ENCODE data around the gene BEND7.

Gene BEND7, protein sequence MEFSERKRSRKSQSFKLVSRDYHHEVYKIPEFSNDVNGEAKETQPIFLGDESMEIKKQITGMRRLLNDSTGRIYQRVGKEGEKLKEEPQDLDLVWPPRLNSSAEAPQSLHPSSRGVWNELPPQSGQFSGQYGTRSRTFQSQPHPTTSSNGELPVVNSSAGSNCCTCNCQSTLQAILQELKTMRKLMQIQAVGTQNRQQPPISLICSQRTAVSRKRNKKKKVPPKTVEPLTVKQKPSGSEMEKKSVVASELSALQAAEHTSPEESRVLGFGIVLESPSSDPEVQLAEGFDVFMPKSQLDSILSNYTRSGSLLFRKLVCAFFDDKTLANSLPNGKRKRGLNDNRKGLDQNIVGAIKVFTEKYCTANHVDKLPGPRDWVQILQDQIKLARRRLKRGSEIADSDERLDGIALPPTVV

GRCh38 chr10:13528875-13529713, at the start of gene BEND7:
Gene BEND7, minus strand, starts transcription at chr10:13529014. Its CDS starts 481 bp downstream, at chr10:13528533.
- no peak for TF ChIP-seq CTCF (IDR thresholded peaks at IDR 0.05; ENCODE audit: low read depth, low read length)
- no peak for DNase-seq (ENCODE audit: extremely low read depth, low read depth)

DNA sequence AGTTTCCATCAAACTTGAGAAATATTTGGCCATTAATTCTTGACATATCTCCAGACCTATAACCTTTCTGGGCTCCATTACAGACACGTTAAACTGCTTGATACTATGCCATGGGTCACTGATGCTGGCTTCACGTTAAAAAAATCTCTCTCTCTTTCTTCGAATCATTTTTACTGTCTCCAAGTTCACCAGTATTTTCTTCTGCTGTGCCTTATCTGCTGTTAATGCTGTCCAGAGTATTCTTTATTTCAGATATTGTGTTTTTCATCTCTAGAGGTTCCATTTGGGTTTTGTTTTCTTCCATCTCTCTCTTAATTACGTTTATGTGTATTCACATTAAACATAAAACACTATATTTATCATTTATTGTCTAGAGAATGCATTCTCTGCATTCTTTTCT, 45.1 kb upstream of the BEND7 start:
- TF ChIP-seq CTCF (IDR thresholded peaks at IDR 0.05; ENCODE audit: low read depth, low read length): no peak
- DNase-seq (ENCODE audit: extremely low read depth, low read depth): no peak

DNA sequence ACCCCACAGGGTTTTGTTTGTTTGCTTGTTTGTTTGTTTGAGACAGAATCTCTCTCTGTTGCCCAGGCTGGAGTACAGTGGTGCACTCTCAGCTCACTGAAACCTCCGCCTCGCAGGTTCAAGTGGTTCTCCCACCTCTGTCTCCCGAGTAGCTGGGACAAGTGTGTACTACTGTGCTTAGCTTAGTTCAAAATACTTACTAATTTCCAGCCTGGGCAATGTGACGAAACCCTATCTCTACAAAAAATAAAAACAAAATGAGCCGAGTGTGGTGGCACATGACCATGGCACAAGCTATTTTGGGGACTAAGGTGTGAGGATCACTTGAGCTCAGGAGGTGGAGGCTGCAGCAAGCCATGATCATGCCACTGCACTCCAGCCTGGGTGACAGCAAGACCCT, 42.7 kb upstream of the BEND7 start:
- no peak for TF ChIP-seq CTCF (IDR thresholded peaks at IDR 0.05; ENCODE audit: low read depth, low read length)
- DNase-seq (ENCODE audit: extremely low read depth, low read depth): no peak

DNA sequence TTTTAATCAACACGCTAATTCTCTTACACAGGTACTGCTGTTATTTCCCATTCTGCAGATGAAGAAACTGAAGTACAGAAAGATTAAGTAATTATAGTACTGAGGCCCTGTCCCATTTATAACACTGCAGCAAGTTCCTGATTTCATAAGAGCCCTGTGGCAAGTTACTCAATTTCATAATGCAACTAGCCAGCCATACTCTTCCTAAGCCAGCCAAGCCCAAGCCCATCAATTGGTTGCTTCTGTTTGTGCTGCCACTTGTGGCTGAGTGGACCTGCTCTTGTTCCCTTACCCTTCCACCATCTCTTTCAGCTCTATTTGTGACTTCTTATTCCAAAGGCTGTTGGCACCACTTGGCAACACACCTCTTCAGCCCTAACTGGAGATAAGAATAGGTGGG, 38.2 kb upstream of the BEND7 start:
- DNase-seq (ENCODE audit: extremely low read depth, low read depth): no peak
- no peak for TF ChIP-seq CTCF (IDR thresholded peaks at IDR 0.05; ENCODE audit: low read depth, low read length)

DNA sequence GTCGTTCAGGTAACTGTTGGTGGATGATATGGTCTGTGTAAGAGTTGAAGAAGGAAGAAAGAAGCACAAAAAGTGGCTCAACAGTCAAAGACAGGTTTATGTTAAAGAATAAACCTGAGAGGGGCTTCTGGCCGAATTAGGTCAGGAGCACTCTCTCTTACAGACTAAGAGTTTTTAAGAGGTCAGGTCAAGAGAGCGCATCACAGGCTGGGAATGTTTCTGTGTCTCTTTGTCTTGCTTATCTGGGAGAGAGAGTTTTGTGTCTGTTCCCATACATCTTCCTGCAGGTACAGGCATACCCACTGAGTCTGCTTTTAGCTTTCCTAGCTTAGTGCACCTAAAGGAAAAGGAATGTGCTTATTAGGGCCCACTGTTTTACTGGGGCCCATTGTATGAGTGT, 35.8 kb upstream of the BEND7 start:
- DNase-seq (ENCODE audit: extremely low read depth, low read depth): no peak
- no peak for TF ChIP-seq CTCF (IDR thresholded peaks at IDR 0.05; ENCODE audit: low read depth, low read length)

- no peak for DNase-seq (ENCODE audit: extremely low read depth, low read depth)
Observed at GRCh38 chr10:13563481-13564445, 34.9 kb upstream of the BEND7 start.

More at GRCh38 chr10:13563481-13564445, 34.9 kb upstream of the BEND7 start:
- TF ChIP-seq CTCF (IDR thresholded peaks at IDR 0.05; ENCODE audit: low read depth, low read length): no peak

All from AG09319 (cell line).